ENCODE measurements around the gene ACOXL.

GRCh38 chr2:110870545-110870944 is 138.2 kb downstream of the ACOXL start:
- no peak for TF ChIP-seq POLR2A (IDR thresholded peaks at IDR 0.05)
- TF ChIP-seq, protein P1, sequence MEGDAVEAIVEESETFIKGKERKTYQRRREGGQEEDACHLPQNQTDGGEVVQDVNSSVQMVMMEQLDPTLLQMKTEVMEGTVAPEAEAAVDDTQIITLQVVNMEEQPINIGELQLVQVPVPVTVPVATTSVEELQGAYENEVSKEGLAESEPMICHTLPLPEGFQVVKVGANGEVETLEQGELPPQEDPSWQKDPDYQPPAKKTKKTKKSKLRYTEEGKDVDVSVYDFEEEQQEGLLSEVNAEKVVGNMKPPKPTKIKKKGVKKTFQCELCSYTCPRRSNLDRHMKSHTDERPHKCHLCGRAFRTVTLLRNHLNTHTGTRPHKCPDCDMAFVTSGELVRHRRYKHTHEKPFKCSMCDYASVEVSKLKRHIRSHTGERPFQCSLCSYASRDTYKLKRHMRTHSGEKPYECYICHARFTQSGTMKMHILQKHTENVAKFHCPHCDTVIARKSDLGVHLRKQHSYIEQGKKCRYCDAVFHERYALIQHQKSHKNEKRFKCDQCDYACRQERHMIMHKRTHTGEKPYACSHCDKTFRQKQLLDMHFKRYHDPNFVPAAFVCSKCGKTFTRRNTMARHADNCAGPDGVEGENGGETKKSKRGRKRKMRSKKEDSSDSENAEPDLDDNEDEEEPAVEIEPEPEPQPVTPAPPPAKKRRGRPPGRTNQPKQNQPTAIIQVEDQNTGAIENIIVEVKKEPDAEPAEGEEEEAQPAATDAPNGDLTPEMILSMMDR (IDR thresholded peaks at IDR 0.05): no peak

Measured in right lobe of liver (tissue), 4 donors.